Ovary (tissue), 3 donors: Measurements from ENCODE around the gene FIGNL1.

Experiments used
- CTCF ChIP-seq, 3 donors: fragments of 450-650 bp in 2 of 3; fragments of 200-600 bp in 1 of 3; IDR thresholded peaks; one replicate each; pipeline versions ENCODE4 v1.5.1 to v1.8.0; 2016 to 2022; ENCODE audit warnings: antibody characterized with exemption in 3 of 3, mild to moderate bottlenecking in 1 of 3
- EP300 ChIP-seq: sonication (generic); formaldehyde crosslinking; IDR thresholded peaks from one replicate; pipeline ENCODE4 v1.6.1; 2017; ENCODE audit warnings: antibody characterized with exemption
- donor health status: DM: no; HTN: no; CAD: no.

DNA sequence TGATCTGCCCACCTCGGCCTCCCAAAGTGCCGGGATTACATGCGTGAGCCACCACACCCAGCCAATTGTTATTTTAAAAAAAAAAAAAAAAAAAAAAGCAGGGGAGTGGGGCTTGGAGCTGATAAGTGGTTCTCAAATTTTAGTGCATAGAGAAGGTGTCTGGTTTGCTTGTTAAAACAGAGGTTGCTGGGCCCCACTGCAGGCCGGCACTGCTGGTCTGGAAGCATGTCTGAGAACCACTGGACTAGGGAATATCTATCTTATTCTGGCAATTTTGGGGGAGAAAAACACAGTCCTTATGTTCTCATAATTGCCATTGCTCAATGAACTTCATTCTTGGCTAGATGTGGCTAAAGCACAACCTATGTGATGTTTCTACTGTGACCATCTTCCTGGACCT lies 19.0 kb upstream of the FIGNL1 start:
- no peak for TF ChIP-seq CTCF (IDR thresholded peaks at IDR 0.05)
- TF ChIP-seq EP300: no peak
